Measurements from ENCODE around the gene CREBL2.

CREBL2 gene

GRCh38 chr12:12598864-12599263, 12.8 kb upstream of the CREBL2 start:
- no peaks in the 10 kb centered on the region for H3K36me3 ChIP-seq (ENCODE audit: control insufficient read depth, low read length)
- H3K79me2 ChIP-seq (ENCODE audit: control insufficient read depth, low read length) = no peaks in the 10 kb centered on the region
- no peak overlapping the region for H3K4me3 ChIP-seq (ENCODE audit: low read length)
- TF ChIP-seq EZH2phosphoT487 (IDR thresholded peaks at IDR 0.05; ENCODE audit: borderline replicate concordance, low read length) = no peak
- TF ChIP-seq CTCF (IDR thresholded peaks at IDR 0.05; ENCODE audit: low read depth, low read length, poor library complexity, severe bottlenecking) = no peak
- H3K4me2 ChIP-seq (ENCODE audit: low read length) = no peak overlapping the region
- H3F3A ChIP-seq (ENCODE audit: control insufficient read depth, insufficient read depth) = no peaks in the 10 kb centered on the region
- peaks cover 12% of the 10 kb centered on the region for H3K27me3 ChIP-seq (ENCODE audit: control insufficient read depth, low read length)
- H3K9me2 ChIP-seq (replicated peaks; ENCODE audit: control insufficient read depth, low read length) = no peaks in the 10 kb centered on the region
- no peaks in the 10 kb centered on the region for H3K9me3 ChIP-seq (ENCODE audit: control insufficient read depth, insufficient read depth, low read length)
- no peaks in the 10 kb centered on the region for H4K20me1 ChIP-seq (ENCODE audit: control insufficient read depth, insufficient read depth, low read depth, low read length)
- H3K27ac ChIP-seq (ENCODE audit: low read depth, low read length) = no peak overlapping the region
- H3K4me1 ChIP-seq (ENCODE audit: control insufficient read depth, low read length) = no peaks in the 10 kb centered on the region

- H3K27ac ChIP-seq (ENCODE audit: low read depth, low read length) = no peak overlapping the region
- H3F3A ChIP-seq (ENCODE audit: control insufficient read depth, insufficient read depth) = no peaks in the 10 kb centered on the region
- no peaks in the 10 kb centered on the region for H4K20me1 ChIP-seq (ENCODE audit: control insufficient read depth, insufficient read depth, low read depth, low read length)
- peaks cover 16% of the 10 kb centered on the region for H3K27me3 ChIP-seq (ENCODE audit: control insufficient read depth, low read length)
- H3K4me1 ChIP-seq (ENCODE audit: control insufficient read depth, low read length) = no peaks in the 10 kb centered on the region
- no peaks in the 10 kb centered on the region for H3K9me2 ChIP-seq (replicated peaks; ENCODE audit: control insufficient read depth, low read length)
- no peaks in the 10 kb centered on the region for H3K9me3 ChIP-seq (ENCODE audit: control insufficient read depth, insufficient read depth, low read length)
- no peak overlapping the region for H3K4me2 ChIP-seq (ENCODE audit: low read length)
- no peaks in the 10 kb centered on the region for H3K36me3 ChIP-seq (ENCODE audit: control insufficient read depth, low read length)
- H3K4me3 ChIP-seq (ENCODE audit: low read length) = no peak overlapping the region
- TF ChIP-seq CTCF (IDR thresholded peaks at IDR 0.05; ENCODE audit: low read depth, low read length, poor library complexity, severe bottlenecking) = no peak
- no peak for TF ChIP-seq EZH2phosphoT487 (IDR thresholded peaks at IDR 0.05; ENCODE audit: borderline replicate concordance, low read length)
- no peaks in the 10 kb centered on the region for H3K79me2 ChIP-seq (ENCODE audit: control insufficient read depth, low read length)
Measured at GRCh38 chr12:12599750-12600643, 11.7 kb upstream of the CREBL2 start.

- no peaks in the 10 kb centered on the region for H3K9me2 ChIP-seq (replicated peaks; ENCODE audit: control insufficient read depth, low read length)
- no peaks in the 10 kb centered on the region for H3K36me3 ChIP-seq (ENCODE audit: control insufficient read depth, low read length)
- H3K4me3 ChIP-seq (ENCODE audit: low read length) = no peak overlapping the region
- no peaks in the 10 kb centered on the region for H3F3A ChIP-seq (ENCODE audit: control insufficient read depth, insufficient read depth)
- H4K20me1 ChIP-seq (ENCODE audit: control insufficient read depth, insufficient read depth, low read depth, low read length) = no peaks in the 10 kb centered on the region
- no peaks in the 10 kb centered on the region for H3K79me2 ChIP-seq (ENCODE audit: control insufficient read depth, low read length)
- TF ChIP-seq CTCF (IDR thresholded peaks at IDR 0.05; ENCODE audit: low read depth, low read length, poor library complexity, severe bottlenecking) = no peak
- TF ChIP-seq EZH2phosphoT487 (IDR thresholded peaks at IDR 0.05; ENCODE audit: borderline replicate concordance, low read length) = no peak
- no peak overlapping the region for H3K27ac ChIP-seq (ENCODE audit: low read depth, low read length)
- no peaks in the 10 kb centered on the region for H3K9me3 ChIP-seq (ENCODE audit: control insufficient read depth, insufficient read depth, low read length)
- H3K27me3 ChIP-seq (ENCODE audit: control insufficient read depth, low read length) = peaks cover 16% of the 10 kb centered on the region
- H3K4me1 ChIP-seq (ENCODE audit: control insufficient read depth, low read length) = no peaks in the 10 kb centered on the region
- no peak overlapping the region for H3K4me2 ChIP-seq (ENCODE audit: low read length)
Measured at GRCh38 chr12:12600659-12601058, 11.0 kb upstream of the CREBL2 start.

Measured in DOHH2 (cell line).